Activated T-cell treated with anti-CD3 and anti-CD28 coated beads for 48 hours (primary cell): ENCODE measurements around the gene KRTAP10-1.

Experiments used
- DNase-seq: peaks from one replicate; pipeline ENCODE4 v3.0.0-alpha.2; 2020; ENCODE audit warnings: low read depth

The KRTAP10-1 gene

GRCh38 chr21:44527156-44527982 is 12.6 kb downstream of the KRTAP10-1 start:
- no peak for DNase-seq

- DNase-seq, result no peak
These were observed 13.6 kb downstream of the KRTAP10-1 start for GRCh38 chr21:44526096-44526997.

- no peak for DNase-seq
These were observed 14.5 kb downstream of the KRTAP10-1 start for GRCh38 chr21:44525391-44526095.

DNA sequence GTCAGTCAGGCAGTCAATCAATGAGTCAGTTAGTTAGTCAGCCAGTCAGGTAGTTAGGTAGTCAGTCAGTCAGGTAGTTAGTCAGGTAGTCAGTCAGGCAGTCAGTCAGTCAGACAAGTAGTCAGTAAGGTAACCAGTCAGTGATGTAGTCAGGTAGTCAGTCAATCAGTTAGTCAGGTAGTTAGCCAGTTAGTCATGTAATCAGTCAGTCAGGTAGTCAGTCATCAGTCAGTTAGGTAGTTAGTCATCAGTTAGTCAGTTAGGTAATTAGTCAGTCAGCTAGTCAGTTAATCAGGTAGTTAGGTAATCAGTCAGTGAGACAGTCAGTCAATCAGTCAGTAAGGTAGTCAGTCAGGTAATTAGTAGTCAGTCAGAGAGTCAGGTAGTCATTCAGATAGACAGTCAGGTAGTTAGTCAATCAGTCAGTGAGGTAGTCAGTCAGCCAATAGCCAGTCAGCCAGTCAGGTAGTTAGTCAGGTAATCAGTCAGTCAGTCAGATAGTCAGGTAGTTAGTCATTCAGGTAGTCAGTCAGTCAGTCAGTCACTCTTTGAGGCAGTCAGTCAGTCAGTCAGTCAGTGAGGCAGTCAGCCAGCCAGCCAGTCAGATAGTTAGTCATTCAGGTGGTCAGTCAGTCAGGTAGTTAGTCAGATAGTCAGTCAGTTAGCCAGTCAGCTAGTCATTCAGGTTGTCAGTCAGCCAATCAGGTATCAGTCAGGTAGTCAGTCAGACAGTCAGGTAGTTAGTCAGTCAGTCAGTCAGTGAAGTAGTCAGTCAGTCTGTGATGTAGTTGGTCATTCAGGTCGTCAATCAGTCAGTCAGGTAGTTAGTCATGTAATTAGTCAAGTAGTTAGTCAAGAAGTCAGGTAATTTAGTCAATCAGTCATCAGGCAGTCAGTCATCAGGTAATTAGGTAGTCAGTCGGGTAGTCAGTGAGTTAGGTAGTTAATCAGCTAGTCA is 15.3 kb downstream of the KRTAP10-1 start:
- no peak for DNase-seq

DNA sequence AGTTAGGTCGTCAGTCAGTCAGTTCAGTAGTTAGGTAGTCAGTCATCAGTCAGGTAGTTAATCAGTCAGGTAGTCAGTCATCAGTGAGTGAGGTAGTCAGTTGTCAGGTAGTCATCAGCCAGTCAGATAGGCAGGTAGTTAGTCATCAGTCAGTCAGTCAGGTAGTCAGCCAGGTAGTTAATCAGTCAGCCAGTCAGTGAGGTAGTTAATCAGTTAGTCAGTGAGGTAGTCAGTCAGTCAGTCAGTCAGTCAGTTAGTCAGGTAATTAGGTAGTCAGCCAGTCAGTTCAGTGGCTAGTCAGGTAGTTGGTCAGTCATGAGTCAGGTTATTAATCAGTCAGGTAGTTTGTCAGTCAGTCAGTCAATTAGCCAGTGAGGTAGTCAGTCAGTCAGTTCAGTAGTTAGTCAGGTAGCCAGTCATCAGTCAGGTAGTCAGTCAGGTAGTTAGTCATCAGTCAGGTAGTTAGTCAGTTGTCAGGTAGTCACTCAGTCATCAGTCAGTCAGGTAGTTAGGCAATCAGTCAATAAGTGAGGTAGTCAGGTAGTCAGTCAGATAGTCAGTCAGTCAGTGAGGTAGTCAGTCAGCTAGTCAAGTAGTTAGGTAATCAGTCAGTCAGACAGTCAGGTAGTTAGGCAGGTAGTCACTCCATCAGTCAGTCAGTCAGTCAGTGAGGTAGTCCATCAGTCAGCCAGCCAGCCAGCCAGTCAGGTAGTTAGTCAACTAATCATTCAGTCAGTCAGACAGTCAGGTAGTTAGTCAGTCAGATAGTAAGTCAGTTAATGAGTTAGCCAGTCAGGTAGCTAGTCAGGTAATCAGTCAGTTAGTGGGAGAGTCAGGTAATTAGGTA is 16.2 kb downstream of the KRTAP10-1 start:
- no peak for DNase-seq

- DNase-seq, result no peak
These were observed 17.2 kb downstream of the KRTAP10-1 start for GRCh38 chr21:44522753-44523204.

- no peak for DNase-seq
These were observed 17.9 kb downstream of the KRTAP10-1 start for GRCh38 chr21:44521928-44522752.

GRCh38 chr21:44521301-44521927 is 18.6 kb downstream of the KRTAP10-1 start:
- no peak for DNase-seq

DNA sequence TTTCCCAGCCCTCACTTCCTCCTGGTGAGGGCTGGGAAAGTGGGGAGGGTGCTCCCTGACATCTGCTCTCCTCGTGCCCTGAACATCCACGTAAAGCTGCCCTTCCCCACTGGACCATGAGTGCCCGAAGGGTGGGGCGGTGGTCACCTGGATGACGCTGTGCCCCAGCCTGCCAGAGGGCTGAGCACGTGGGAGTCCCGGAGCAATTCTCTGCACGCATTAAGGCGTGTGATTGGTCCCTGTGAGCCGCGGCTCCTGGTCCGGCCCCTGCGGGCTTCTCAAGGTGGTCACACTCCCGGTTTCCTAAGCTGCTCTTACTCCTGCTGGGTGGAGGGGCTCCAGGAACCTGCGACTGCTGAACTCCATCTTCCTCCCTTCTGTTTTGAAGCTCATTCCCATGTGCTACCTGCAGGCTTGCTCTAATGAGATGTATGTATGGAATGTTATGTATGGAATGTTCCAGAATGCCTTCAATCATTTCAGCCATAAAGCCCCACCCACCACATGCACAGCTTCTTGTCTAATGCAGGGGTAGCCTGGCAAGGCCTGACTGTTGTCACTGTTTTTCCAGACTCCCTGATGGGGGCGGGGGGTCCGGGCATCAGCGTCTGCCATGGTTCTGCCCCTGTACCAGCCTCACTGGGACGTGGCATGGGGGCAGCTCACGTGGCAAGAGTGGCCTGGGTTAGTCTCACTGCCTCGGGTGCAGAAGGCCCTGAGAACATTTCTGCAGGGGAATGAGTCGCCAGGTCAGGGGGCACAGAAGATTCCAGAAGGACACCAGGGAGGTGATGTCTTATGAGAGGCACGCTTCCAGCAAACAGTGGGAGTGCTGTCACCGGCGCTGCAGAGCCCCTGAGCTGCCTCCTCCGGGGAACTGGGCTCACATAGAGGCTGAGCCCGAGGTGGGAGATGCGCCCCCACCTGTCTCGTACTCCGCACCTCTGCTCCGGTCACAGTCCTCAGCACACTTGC is 19.4 kb downstream of the KRTAP10-1 start:
- DNase-seq, result no peak

DNA sequence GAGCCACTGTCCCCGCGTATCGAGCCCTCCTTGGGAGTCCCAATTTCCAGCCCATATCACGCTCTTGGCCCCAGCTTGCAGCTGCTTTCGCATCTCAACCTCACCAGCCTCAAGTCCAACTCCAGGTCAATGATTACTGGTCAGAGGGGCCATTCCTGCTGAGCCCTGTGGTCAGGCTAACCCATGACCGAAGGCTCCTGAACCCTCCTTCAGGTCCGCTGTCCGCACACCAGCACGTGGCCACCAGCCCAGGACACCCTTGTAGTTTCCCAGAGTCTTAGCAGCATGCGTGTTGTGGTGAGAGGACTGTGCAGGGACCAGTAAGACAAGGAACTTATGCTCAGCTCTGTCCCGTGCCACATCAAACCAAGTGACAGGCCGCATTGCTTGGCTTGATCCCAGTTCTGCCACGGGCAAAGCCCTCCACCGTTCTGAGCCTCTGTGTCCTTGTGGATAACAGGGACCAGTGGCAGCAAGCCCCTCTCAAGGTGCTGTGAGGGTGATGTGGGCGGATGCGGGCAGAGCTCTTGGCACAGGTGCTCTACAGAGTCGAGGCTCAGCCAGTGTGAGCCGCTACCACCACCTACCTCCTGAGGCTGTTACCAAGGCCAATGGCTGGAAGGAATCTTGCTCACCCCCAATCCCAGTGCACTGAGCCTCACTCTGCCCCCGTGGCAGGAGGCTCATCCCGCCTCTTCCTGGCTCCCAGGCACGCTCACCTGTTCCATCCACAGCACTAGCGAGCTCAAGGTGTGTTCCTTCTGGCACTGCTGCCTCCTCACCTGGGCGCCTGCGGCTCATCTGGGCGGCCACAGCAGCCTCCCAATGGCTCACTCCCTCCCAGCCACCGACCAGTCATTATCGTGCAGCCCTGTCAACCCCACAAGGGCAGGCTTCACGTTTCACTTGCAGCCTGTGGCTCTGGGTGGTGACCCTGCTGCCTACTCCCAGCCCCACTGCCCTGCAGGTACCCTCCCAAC is 20.4 kb downstream of the KRTAP10-1 start:
- no peak for DNase-seq

DNA sequence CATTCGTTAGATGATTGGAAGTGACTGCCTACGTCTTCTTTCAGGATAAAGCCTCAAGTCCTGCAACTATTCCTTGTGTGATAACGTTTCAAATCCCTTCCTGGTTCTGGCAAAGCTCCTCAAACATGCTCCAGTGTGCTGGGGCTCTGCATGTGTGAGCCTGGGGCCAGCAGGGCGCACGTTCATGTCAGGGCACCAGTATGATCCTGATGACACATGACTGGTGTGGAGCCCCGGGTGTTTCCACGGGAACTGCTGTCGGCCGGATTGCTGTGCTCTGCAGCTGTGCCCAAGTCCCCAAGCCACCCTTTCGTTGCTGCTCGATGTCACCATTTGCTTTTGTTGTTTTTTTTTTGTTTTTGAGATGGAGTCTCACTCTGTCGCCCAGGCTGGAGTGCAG is 21.3 kb downstream of the KRTAP10-1 start:
- DNase-seq, result no peak

DNA sequence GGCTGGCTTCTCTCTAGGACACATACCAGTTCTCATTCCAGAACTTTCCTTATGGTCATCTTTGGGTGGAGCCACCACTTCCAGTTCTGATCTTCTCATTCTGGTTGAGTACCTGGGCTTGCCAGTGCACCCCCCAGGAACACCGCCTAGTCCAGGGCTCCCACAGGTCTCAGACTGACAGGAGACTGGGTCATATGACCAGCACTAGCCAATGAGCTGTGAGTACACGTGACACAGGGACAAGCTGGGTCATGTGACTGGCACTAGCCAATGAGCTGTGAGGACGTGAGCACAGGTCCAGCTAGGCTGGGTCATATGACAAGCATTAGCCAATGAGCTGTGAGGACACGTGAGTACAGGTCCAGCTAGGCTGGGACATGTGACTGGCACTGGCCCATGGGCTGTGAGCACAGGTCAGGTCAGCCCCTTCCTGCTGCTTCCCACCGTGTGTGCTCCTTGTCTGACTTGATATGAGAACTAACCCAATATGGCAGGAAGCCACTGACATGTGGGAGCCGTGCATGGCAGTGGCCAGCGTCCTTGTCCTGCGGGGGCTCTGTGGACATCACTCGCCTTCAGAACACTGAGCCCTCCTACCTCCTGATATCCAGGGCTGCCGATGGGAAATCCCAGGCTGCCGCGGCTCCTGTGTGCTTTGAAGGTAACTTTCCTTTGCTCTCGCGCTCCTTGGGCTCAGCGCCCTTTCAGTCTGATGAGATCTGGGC is 22.7 kb downstream of the KRTAP10-1 start:
- DNase-seq, result peak; percentile 29

GRCh38 chr21:44516828-44517174 is 23.2 kb downstream of the KRTAP10-1 start:
- DNase-seq, result no peak

DNA sequence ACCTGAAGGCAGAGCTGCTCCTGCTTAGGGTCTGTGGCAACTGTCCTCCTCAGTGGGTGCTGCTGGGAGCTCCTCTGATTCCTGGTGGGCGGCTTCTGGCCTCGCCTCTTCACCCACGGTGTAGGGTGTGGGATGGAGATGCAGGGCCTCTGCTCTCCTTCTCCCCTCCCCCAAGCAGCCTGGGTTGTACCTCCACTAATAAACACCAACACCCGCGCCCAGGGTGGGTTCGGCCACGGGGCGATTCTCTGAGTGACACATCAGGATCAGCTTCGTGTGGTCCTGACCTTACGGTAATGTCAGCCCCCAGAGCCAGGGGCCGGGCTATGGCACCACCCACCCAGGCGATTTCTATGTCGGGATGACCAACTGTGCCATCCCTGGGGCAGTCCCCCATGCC is 23.7 kb downstream of the KRTAP10-1 start:
- no peak for DNase-seq

- DNase-seq, result no peak
These were observed 24.4 kb downstream of the KRTAP10-1 start for GRCh38 chr21:44515359-44516165.
